ENCODE results near the gene CRLF3.
A peak's percentile ranks its signal among the peaks of the same experiment; 100 is the strongest.
"Not testable (repeated sequence)": the region's sequence is repeated elsewhere in the genome, so short reads cannot be mapped to it uniquely, and the experiment has no call there.

Gene CRLF3

GRCh38 chr17:30824356-30825145 lies at the start of gene CRLF3:
Gene CRLF3, minus strand, starts transcription at chr17:30824692. Its CDS starts 41 bp downstream, at chr17:30824651.
- no peak for FAIRE-seq

GRCh38 chr17:30869005-30869404 lies 44.5 kb upstream of the CRLF3 start:
- no peak for FAIRE-seq

GRCh38 chr17:30864636-30865035 lies 40.1 kb upstream of the CRLF3 start:
- FAIRE-seq: no peak

- no peak for FAIRE-seq
Observed at GRCh38 chr17:30858556-30859250, 34.2 kb upstream of the CRLF3 start.

- peak; percentile 96 for FAIRE-seq
Observed at GRCh38 chr17:30854146-30854545, 29.7 kb upstream of the CRLF3 start.

GRCh38 chr17:30848021-30848420 lies 23.5 kb upstream of the CRLF3 start:
- no peak for FAIRE-seq

- no peak for FAIRE-seq
Observed at GRCh38 chr17:30840771-30841170, 16.3 kb upstream of the CRLF3 start.

GRCh38 chr17:30838202-30838807 lies 13.8 kb upstream of the CRLF3 start:
- no peak for FAIRE-seq

- no peak for FAIRE-seq
Observed at GRCh38 chr17:30832438-30833124, 8.1 kb upstream of the CRLF3 start.

GRCh38 chr17:30831663-30832437 lies 7.4 kb upstream of the CRLF3 start, which contains the start of gene ATAD5:
Gene ATAD5, plus strand, starts transcription at chr17:30831966. Its CDS starts 382 bp downstream, at chr17:30832348.
- peak; percentile 53 for FAIRE-seq

- no peak for FAIRE-seq
Observed at GRCh38 chr17:30831257-30831656, 6.8 kb upstream of the CRLF3 start.

GRCh38 chr17:30829022-30829421 lies 4.5 kb upstream of the CRLF3 start:
- FAIRE-seq: no peak

GRCh38 chr17:30827082-30827481 lies 2.6 kb upstream of the CRLF3 start:
- no peak for FAIRE-seq

GRCh38 chr17:30824002-30824355 lies 513 bp downstream of the CRLF3 start:
- no peak for FAIRE-seq

- FAIRE-seq: no peak
Observed at GRCh38 chr17:30823421-30823820, 1.1 kb downstream of the CRLF3 start.

- not testable (repeated sequence) for FAIRE-seq
Observed at GRCh38 chr17:30822919-30823318, 1.6 kb downstream of the CRLF3 start.

GRCh38 chr17:30821871-30822723 lies 2.4 kb downstream of the CRLF3 start:
- no peak for FAIRE-seq

GRCh38 chr17:30819971-30820705 lies 4.4 kb downstream of the CRLF3 start:
- no peak for FAIRE-seq

GRCh38 chr17:30816165-30816564 lies 8.3 kb downstream of the CRLF3 start:
- FAIRE-seq: no peak

- not testable (repeated sequence) for FAIRE-seq
Observed at GRCh38 chr17:30814860-30815259, 9.6 kb downstream of the CRLF3 start.

GRCh38 chr17:30814236-30814635 lies 10.3 kb downstream of the CRLF3 start:
- FAIRE-seq: not testable (repeated sequence)
